ENCODE measurements around the gene TMEM238. TPM values are rescaled to one million over a fixed set of nuclear protein-coding genes. Genes with fewer than 3 reads are reported as not detected.
"Not testable (repeated sequence)": the region's sequence is repeated elsewhere in the genome, so short reads cannot be mapped to it uniquely, and the experiment has no call there.

Gene TMEM238
- total RNA-seq, 4 donors from 2014 or later: 0.83 to 2.3 TPM; not detected in 2

- Histone ChIP-seq H3K4me1 (peaks cover 0 to 7% of the 10 kb centered on the region in 2 donors), H3K4me3 (no peak overlapping the region), H3K27me3 (no peaks in the 10 kb centered on the region), H3K27ac (no peak overlapping the region), H3K9me3 (no peaks in the 10 kb centered on the region), H3K36me3 (no peaks in the 10 kb centered on the region)
- DNase-seq: no peak
- TF ChIP-seq, protein P1, sequence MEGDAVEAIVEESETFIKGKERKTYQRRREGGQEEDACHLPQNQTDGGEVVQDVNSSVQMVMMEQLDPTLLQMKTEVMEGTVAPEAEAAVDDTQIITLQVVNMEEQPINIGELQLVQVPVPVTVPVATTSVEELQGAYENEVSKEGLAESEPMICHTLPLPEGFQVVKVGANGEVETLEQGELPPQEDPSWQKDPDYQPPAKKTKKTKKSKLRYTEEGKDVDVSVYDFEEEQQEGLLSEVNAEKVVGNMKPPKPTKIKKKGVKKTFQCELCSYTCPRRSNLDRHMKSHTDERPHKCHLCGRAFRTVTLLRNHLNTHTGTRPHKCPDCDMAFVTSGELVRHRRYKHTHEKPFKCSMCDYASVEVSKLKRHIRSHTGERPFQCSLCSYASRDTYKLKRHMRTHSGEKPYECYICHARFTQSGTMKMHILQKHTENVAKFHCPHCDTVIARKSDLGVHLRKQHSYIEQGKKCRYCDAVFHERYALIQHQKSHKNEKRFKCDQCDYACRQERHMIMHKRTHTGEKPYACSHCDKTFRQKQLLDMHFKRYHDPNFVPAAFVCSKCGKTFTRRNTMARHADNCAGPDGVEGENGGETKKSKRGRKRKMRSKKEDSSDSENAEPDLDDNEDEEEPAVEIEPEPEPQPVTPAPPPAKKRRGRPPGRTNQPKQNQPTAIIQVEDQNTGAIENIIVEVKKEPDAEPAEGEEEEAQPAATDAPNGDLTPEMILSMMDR (IDR thresholded peaks at IDR 0.05): no peak
- TF ChIP-seq POLR2A (IDR thresholded peaks at IDR 0.05): no peak
- intact Hi-C loops (cut with DNase I; ENCODE audit: low total_unique reads): no loop called here
These were observed 21.5 kb upstream of the TMEM238 start for GRCh38 chr19:55405638-55406037.

DNA sequence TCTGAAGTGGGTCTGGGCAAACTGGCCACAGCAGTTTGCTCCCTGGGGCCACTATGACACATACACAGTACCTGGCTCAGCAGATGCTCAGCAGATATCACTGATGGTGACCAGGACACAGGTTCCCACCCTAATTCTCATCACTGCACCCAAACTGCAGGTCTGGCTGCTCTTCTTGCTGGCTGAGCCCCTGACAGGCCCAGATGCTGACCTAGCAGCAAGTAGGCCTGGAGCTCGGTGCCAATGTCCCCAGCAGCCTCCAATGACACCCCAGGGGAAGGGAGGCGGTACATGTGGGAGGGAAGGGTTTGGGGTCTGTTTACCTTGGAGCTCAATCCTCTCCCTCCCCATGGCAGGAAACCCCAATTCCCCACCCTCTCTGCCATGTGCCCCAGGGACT, 18.4 kb upstream of the TMEM238 start:
- peaks cover 0 to 7% of the 10 kb centered on the region in 2 donors for H3K4me1 ChIP-seq
- H3K9me3 ChIP-seq: no peaks in the 10 kb centered on the region
- no peak for TF ChIP-seq POLR2A (IDR thresholded peaks at IDR 0.05)
- TF ChIP-seq, protein P1 (IDR thresholded peaks at IDR 0.05): no peak
- DNase-seq: no peak
- H3K27me3 ChIP-seq: no peaks in the 10 kb centered on the region
- no peaks in the 10 kb centered on the region for H3K36me3 ChIP-seq
- H3K4me3 ChIP-seq: no peak overlapping the region
- intact Hi-C loops (cut with DNase I; ENCODE audit: low total_unique reads): no loop called here
- H3K27ac ChIP-seq: no peak overlapping the region

DNA sequence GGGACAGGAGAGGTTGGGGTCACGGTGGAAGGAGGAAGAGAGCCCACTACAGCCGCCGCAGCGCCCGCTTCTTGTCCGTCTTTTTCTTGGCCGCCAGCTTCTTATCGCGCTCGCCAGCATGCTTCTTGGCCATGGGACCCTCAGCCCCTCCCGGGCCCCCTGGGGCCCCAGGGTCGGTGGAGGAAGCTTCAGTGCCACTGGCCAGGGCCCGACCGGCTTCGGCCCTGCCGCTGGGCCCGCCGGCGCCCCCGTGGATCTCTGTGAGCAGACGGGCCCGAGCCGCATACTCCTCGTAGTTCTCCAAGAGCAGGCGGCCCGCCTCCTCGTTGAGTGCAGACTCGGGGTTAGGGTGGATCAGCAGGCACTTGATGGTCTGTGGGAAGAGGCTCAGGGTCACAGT, 17.3 kb upstream of the TMEM238 start:
- H3K4me3 ChIP-seq; H3K27me3 ChIP-seq; intact Hi-C loops (cut with DNase I; ENCODE audit: low total_unique reads); H3K9me3 ChIP-seq; H3K36me3 ChIP-seq; DNase-seq; H3K4me1 ChIP-seq; H3K27ac ChIP-seq: not testable (repeated sequence)

GRCh38 chr19:55400281-55401087, 16.4 kb upstream of the TMEM238 start:
- Histone ChIP-seq H3K27me3 (no peaks in the 10 kb centered on the region), H3K27ac (no peak overlapping the region), H3K9me3 (no peaks in the 10 kb centered on the region), H3K4me3 (no peak overlapping the region), H3K36me3 (no peaks in the 10 kb centered on the region), H3K4me1 (no peaks in the 10 kb centered on the region)
- DNase-seq: no peak
- no peak for TF ChIP-seq POLR2A (IDR thresholded peaks at IDR 0.05)
- intact Hi-C loops (cut with DNase I; ENCODE audit: low total_unique reads): no loop called here

- no peak overlapping the region for H3K27ac ChIP-seq
- no peaks in the 10 kb centered on the region for H3K36me3 ChIP-seq
- no peak for DNase-seq
- TF ChIP-seq POLR2A (IDR thresholded peaks at IDR 0.05): no peak
- TF ChIP-seq, protein P1 (IDR thresholded peaks at IDR 0.05): no peak
- H3K4me1 ChIP-seq: no peaks in the 10 kb centered on the region
- H3K27me3 ChIP-seq: no peaks in the 10 kb centered on the region
- H3K9me3 ChIP-seq: no peaks in the 10 kb centered on the region
- intact Hi-C loops (cut with DNase I; ENCODE audit: low total_unique reads): no loop called here
- no peak overlapping the region for H3K4me3 ChIP-seq
These were observed 14.3 kb upstream of the TMEM238 start for GRCh38 chr19:55398200-55398925.
